Peyer's patch (tissue), 4 donors: ENCODE results near the gene APOL2.

ENCODE experiments used
- CTCF ChIP-seq, 6 experiments: fragments of 450-650 bp in 4 of 6; fragments of 200-600 bp in 2 of 6; sonication (generic) in 1 of 6; IDR thresholded peaks; one replicate each; pipeline ENCODE4 v1.5.1; 2017 to 2019; ENCODE audit warnings: antibody characterized with exemption in 6 of 6, mild to moderate bottlenecking in 3 of 6, moderate library complexity in 1 of 6
- POLR2A ChIP-seq, 2 donors: fragments of 450-650 bp; IDR thresholded peaks; one replicate each; pipeline ENCODE4 v1.5.1; 2017; ENCODE audit warnings: antibody characterized with exemption in 2 of 2, mild to moderate bottlenecking in 2 of 2, moderate library complexity in 2 of 2

GRCh38 chr22:36257308-36257707 lies 18.0 kb upstream of the APOL2 start:
- TF ChIP-seq CTCF (IDR thresholded peaks at IDR 0.05), result no peak
- no peak for TF ChIP-seq POLR2A (IDR thresholded peaks at IDR 0.05)
